Stimulated activated CD4-positive, alpha-beta T cell treated with anti-CD3 and anti-CD28 coated beads, TNF-alpha, amount 100 ng/mL, for 24 hours (primary cell): ENCODE data around the gene FHIP1A.

Experiments used
- DNase-seq, 3 experiments: peaks; one replicate each; pipeline ENCODE4 v3.0.0-alpha.2; 2020; ENCODE audit warnings: low read depth in 3 of 3

FHIP1A gene

GRCh38 chr4:151417766-151418376 is 8.9 kb downstream of the FHIP1A start:
- DNase-seq: no peak

DNA sequence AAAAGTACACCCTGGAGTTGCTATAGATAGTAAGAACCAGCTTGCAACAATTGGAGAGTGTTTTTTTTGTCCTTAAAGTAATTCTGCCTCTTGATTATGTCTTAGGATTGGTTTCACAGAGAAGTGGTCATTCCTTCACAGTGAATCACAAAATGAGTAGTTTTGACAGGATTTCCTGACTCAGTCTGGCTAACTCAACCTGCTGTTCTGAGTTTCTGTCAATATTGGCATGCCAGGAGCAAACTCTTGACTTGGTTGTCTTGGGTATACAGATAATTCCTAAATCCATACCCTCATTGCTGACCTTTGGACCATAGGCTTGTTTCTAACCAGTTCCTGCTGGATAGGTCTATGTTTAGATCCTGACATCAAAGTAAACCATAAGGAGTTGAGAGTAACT is 9.4 kb downstream of the FHIP1A start:
- DNase-seq: no peak

DNA sequence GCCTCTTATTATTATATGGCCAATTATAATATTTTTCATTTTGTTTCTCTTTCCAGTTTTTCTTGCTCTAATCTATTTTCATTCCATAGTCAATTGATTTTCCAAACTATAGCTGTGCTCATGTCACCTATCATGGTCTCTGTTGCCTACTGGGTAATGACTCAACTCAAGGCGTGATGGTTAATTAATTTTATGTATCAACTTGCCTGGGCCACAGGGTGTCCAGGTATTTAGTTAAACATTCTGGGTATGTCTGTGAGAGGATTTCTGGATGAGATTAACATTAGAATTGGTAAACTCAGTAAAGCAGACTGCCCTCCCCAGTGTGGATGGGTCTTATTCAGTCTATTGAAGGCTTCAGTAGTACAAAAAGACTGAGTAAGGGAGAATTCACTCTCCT is 9.9 kb downstream of the FHIP1A start:
- no peak for DNase-seq

DNA sequence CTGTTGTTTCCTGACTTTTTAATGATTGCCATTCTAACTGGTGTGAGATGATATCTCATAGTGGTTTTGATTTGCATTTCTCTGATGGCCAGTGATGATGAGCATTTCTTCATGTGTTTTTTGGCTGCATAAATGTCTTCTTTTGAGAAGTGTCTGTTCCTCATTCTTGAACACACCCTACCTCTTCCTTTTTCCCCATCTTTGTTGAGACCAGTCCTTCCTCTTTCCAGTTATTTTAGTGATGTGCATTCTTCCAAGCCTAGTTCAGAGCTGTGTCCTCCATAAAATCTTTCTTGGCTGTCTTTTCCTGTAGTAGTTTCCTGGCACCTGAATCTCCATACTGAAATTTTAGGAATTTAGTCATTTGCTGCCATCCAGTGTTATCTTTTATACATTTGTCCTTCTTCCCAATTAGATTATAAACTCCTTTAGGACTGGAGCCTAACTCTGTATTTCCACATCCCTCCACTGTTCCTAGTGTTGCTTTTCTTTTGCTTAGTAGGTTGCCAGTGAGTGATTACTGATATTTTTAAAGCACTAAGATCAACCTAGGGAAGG is 11.4 kb downstream of the FHIP1A start:
- DNase-seq: no peak

DNA sequence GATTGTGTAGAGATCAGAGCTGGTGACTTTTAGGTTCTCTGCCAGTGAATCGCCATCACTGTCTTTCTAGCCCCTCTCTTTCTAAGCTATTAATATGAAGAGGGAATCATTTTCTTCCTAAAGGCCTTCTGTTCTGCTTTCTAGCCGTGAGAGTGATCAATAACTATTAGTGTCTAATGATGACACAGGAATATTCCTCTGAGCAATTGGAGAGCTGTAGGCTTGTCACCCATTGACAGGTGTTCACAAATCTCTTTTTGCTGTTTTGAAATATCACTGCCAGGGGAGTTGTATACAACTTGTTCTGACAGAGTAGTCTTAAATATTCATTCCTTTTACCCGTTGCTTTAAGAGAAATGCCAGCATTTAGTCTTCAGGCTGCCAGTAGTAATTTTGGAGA is 13.9 kb downstream of the FHIP1A start:
- DNase-seq: no peak

DNA sequence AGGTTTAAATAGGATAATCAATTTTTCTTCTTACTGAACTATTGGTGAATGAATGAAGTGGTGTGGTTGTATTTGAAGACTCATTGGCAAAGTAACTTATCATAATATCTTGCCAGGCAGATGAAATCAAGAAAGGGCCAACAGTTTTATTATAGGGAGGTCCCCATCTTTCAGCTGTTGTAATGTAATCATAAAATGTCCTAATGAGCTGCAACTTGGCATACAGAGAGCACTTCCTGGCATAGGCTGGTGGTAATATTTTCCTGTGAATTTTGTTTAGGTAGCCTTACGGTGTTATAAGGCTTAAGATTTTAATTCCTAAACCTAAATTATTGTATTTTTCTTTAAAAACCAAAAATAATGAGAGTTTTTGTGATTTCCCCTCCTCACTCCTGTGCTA is 17.5 kb downstream of the FHIP1A start:
- DNase-seq: no peak

DNA sequence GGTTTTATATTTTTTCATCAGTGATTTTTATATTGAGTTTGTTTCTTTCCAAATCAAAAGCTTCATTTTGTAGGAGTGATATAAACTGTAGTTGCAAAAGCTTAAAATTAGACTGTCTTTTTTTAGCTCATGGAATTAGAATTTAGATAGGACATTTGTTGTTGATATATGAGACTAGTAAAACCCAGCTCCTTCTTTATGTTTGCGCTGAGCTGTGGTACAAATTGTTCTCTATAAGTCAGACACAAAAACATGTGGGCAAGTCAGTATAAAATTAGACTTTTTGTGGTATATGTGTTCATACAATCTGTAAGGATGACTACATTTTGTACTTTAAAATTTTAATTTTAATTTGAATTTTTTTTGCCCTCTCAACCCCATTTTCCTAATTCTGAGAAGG is 18.3 kb downstream of the FHIP1A start:
- no peak for DNase-seq

DNA sequence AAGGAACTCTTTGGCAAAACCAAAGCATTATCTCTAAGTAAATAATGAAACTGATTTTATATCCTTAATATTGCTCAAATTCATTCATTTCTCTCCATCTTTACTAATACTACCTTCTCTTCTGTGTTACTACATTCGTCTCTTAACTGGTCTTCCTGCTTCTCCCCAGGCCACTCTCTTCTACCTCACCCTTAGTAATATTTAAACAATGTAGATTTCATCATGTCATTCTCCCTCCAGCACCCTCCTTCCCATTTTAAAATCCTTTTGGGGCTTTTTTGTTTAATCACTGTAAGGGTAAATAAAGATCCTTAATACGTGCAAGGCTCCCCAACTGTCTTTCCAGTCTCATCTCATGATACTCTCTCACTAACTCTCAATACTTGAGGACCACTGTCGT is 19.4 kb downstream of the FHIP1A start:
- no peak for DNase-seq

GRCh38 chr4:151429957-151430570 is 21.1 kb downstream of the FHIP1A start:
- no peak for DNase-seq

- no peak for DNase-seq
Observed at GRCh38 chr4:151430740-151431457, 21.9 kb downstream of the FHIP1A start.

DNA sequence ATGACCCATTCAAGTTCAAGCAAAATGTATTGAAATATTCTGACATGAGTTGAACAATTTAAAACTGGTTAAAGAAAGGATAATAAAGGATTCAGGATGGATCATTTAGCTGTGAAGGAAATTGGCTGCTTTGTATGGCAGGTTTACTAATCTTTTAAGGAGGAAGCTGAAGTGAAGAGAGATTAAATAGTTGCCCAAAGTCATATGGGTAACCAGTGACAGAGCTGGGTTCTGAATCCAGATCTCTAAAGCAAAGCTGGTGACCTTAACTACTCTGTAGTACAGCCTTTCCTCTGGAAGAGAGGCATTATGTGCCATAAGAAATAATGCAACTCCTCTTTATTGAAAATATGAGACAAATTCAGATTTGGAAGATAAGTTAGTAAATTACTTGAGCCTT is 22.8 kb downstream of the FHIP1A start:
- no peak for DNase-seq

DNA sequence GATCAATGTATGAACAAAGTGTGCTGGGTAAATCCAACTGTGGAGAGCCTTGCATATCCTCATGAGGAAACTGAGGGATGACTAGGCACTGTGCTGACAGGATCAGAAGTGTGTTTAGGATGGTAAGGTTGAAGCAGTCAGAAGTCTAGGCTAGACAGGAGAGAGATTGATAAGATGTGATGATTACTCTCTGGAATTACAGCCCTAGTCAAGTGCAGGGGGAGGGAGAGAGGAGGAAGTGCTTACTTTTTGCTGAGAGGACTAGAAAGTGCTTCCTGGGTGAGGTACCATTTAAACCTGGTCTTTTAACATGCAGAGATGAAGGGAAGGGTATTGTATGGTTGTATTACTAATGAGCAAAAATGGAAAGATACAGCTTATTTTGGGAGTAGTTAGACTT is 23.7 kb downstream of the FHIP1A start:
- DNase-seq: no peak

DNA sequence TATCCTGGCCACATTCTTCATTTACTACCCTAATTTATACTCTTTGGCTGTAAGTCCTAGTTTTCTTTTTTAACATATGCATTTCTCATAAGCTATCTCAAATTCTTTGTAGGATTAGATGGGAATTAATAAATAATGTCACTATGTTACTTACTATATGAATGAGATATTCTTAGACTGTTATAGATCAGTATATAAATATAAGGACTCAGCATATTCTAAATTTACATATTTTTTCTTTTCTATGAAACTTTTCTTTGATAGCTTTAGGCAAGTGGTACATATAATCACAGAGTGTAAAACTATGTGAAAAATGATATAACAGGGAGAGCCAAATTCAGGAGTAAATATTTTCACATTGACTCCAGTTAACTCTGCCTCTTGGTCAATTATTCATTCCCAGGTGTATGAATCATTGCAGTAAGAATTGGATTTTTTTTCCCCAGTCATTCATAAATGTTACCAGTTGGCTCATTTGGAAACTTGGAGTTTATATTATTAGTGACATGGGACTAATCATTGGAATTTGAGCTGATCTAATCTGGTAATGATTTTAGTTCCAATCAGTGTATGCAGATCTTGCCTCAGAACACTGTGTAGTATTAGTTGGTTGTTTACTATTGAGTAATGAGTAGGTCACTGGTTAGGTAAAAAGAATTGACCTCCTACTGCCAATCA is 25.3 kb downstream of the FHIP1A start:
- DNase-seq: no peak

- no peak for DNase-seq
Observed at GRCh38 chr4:151436093-151436518, 27.1 kb downstream of the FHIP1A start.

DNA sequence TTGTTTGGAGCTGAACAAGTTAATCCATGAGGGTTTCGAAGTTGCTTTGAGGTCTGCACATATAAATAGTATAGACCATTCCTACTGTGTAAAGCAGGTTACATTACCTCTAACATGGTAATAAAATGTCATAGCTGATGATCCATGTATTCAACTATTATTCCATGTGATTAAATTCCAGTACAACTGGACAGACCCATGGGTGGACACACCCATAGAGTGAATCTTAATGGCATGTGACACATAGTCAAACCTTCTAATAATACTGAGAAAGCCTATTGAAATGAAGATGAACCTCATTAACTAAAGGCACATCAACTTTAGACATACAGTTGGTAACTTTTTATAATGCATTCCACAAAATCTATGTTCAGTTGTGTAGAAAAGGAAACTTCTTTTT is 28.5 kb downstream of the FHIP1A start:
- DNase-seq: no peak

GRCh38 chr4:151438154-151438553 is 29.2 kb downstream of the FHIP1A start:
- no peak for DNase-seq

- no peak for DNase-seq
Observed at GRCh38 chr4:151439320-151439719, 30.3 kb downstream of the FHIP1A start.

GRCh38 chr4:151442002-151442401 is 33.0 kb downstream of the FHIP1A start:
- DNase-seq: no peak

GRCh38 chr4:151443247-151443646 is 34.3 kb downstream of the FHIP1A start:
- no peak for DNase-seq

DNA sequence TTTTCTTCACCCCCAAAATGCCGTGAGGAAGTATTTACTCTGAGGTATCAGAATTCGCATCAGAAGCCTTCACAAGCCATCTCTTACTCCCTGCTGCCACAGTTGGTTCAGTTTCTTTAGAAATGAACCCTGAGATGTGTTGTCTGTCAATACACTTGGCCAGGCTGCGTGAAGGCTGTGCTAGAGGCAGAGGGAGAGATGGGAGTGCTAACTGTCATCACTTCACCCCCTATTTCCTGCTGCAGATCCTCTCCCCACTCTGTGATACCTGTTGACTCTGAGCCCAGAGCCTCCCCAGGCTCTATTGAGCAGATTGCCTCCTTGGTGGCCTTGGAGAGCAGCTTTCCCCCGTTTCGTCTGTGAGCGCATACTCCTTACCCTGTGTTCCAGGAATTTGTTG is 34.8 kb downstream of the FHIP1A start:
- DNase-seq: no peak

GRCh38 chr4:151446208-151446607 is 37.2 kb downstream of the FHIP1A start:
- no peak for DNase-seq

- no peak for DNase-seq
Observed at GRCh38 chr4:151454513-151454912, 45.5 kb downstream of the FHIP1A start.
